Progenitor cell of endocrine pancreas (in vitro differentiated cells): Measurements from ENCODE around the gene APCDD1L. TPM values are rescaled to one million over a fixed set of nuclear protein-coding genes. Genes with fewer than 3 reads are reported as not detected.
A peak's percentile ranks its signal among the peaks of the same experiment; 100 is the strongest.

Experiments
- DNase-seq: peaks from one replicate; pipeline ENCODE4 v3.0.0; 2021; ENCODE audit warnings: low spot score; ENCODE audit not compliant: unreplicated experiment
- H3K27ac Mint-ChIP-seq: 2 replicates; pipeline ENCODE4 v1.8.0; 2021; ENCODE audit warnings: mild to moderate bottlenecking, moderate library complexity, mixed read lengths
- H3K27me3 Mint-ChIP-seq: 2 replicates; pipeline ENCODE4 v1.8.0; 2021; ENCODE audit warnings: mixed read lengths
- H3K36me3 Mint-ChIP-seq: 2 replicates; pipeline ENCODE4 v1.8.0; 2022; ENCODE audit warnings: mixed read lengths; ENCODE audit not compliant: insufficient read depth
- H3K4me1 Mint-ChIP-seq: 2 replicates; pipeline ENCODE4 v1.8.0; 2021; ENCODE audit warnings: low read depth, mixed read lengths
- H3K4me3 Mint-ChIP-seq: 2 replicates; pipeline ENCODE4 v1.8.0; 2021; ENCODE audit warnings: low read depth, mild to moderate bottlenecking, moderate library complexity, mixed read lengths
- H3K9me3 Mint-ChIP-seq: 2 replicates; pipeline ENCODE4 v1.8.0; 2021; ENCODE audit warnings: low read depth, mixed read lengths
- CTCF ChIP-seq: fragments of 200-600 bp; sonication (generic); IDR thresholded peaks from one replicate; pipeline ENCODE4 v1.5.0; 2021; ENCODE audit warnings: antibody characterized with exemption, mild to moderate bottlenecking; ENCODE audit not compliant: unreplicated experiment
- total RNA-seq: library from RNA; stranded (reverse); gene quantifications from 2 replicates; pipeline ENCODE4 v1.2.1, GENCODE V29; 2021

APCDD1L gene
- total RNA-seq, 1 donor from 2014 or later: not detected

GRCh38 chr20:58475466-58475865, 39.7 kb downstream of the APCDD1L start:
- Mint-ChIP-seq H3K4me1 (no peaks in the 10 kb centered on the region), H3K4me3 (no peak overlapping the region), H3K36me3 (peaks cover 4% of the 10 kb centered on the region), H3K27ac (no peak overlapping the region), H3K27me3 (no peaks in the 10 kb centered on the region), H3K9me3 (peaks cover 17% of the 10 kb centered on the region)
- TF ChIP-seq CTCF: no peak
- no peak for DNase-seq

GRCh38 chr20:58473453-58474425, 41.5 kb downstream of the APCDD1L start:
- no peak overlapping the region for H3K4me3 Mint-ChIP-seq
- TF ChIP-seq CTCF: no peak
- no peak for DNase-seq
- H3K27ac Mint-ChIP-seq: no peak overlapping the region
- H3K27me3 Mint-ChIP-seq: no peaks in the 10 kb centered on the region
- no peaks in the 10 kb centered on the region for H3K4me1 Mint-ChIP-seq
- peaks cover 17% of the 10 kb centered on the region for H3K9me3 Mint-ChIP-seq
- peaks cover 4% of the 10 kb centered on the region for H3K36me3 Mint-ChIP-seq

- H3K4me1 Mint-ChIP-seq: no peaks in the 10 kb centered on the region
- no peak for DNase-seq
- H3K9me3 Mint-ChIP-seq: peaks cover 7% of the 10 kb centered on the region
- peaks cover 1% of the 10 kb centered on the region for H3K36me3 Mint-ChIP-seq
- no peak overlapping the region for H3K4me3 Mint-ChIP-seq
- no peaks in the 10 kb centered on the region for H3K27me3 Mint-ChIP-seq
- TF ChIP-seq CTCF: no peak
- no peak overlapping the region for H3K27ac Mint-ChIP-seq
These were observed 42.8 kb downstream of the APCDD1L start for GRCh38 chr20:58472273-58473018.

- no peaks in the 10 kb centered on the region for H3K4me1 Mint-ChIP-seq
- no peaks in the 10 kb centered on the region for H3K9me3 Mint-ChIP-seq
- peak overlapping the region; percentile 73 for H3K27ac Mint-ChIP-seq
- H3K27me3 Mint-ChIP-seq: no peaks in the 10 kb centered on the region
- H3K4me3 Mint-ChIP-seq: no peak overlapping the region
- no peak for TF ChIP-seq CTCF
- no peaks in the 10 kb centered on the region for H3K36me3 Mint-ChIP-seq
- no peak for DNase-seq
These were observed 43.7 kb downstream of the APCDD1L start for GRCh38 chr20:58471193-58472164.
